ENCODE measurements around the gene GNG13. TPM values are rescaled to one million over a fixed set of nuclear protein-coding genes. Genes with fewer than 3 reads are reported as not detected.

Gene GNG13
- total RNA-seq, 6 experiments from 2014 or later = not detected

GRCh38 chr16:780296-780695, 20.2 kb downstream of the GNG13 start:
- TF ChIP-seq CTCF (IDR thresholded peaks at IDR 0.05) = no peak
- TF ChIP-seq POLR2A (IDR thresholded peaks at IDR 0.05) = no peak
- ATAC-seq (no peak), DNase-seq (no peak)
- Histone ChIP-seq H3K4me3 (no peak overlapping the region), H3K27ac (no peak overlapping the region), H3K9me3 (no peaks in the 10 kb centered on the region), H3K4me1 (no peaks in the 10 kb centered on the region), H3K36me3 (no peaks in the 10 kb centered on the region), H3K27me3 (no peaks in the 10 kb centered on the region)
- intact Hi-C loops (cut with DNase I) = loop anchor here in 1 of 2 donors (5.0 kb wide), 1 partner anchor 73 kb away; the partner anchor contains the start of gene FBXL16
- 67% methylated on average over 14 of the region's 16 CpGs for WGBS (ENCODE audit: insufficient coverage, low coverage, low lambda C conversion rate, missing lambda C conversion rate)

GRCh38 chr16:779561-779960, 21.0 kb downstream of the GNG13 start:
- no peak overlapping the region for H3K4me3 ChIP-seq
- no peak for DNase-seq
- ATAC-seq = no peak
- no peaks in the 10 kb centered on the region for H3K27me3 ChIP-seq
- H3K36me3 ChIP-seq = no peaks in the 10 kb centered on the region
- TF ChIP-seq CTCF (IDR thresholded peaks at IDR 0.05) = no peak
- TF ChIP-seq POLR2A (IDR thresholded peaks at IDR 0.05) = no peak
- intact Hi-C loops (cut with DNase I) = no loop called here
- 80% methylated on average over 1 of the region's 13 CpGs for WGBS (ENCODE audit: insufficient coverage, low coverage, low lambda C conversion rate, missing lambda C conversion rate)
- H3K27ac ChIP-seq = no peak overlapping the region
- no peaks in the 10 kb centered on the region for H3K4me1 ChIP-seq
- no peaks in the 10 kb centered on the region for H3K9me3 ChIP-seq

GRCh38 chr16:778909-779527, 21.5 kb downstream of the GNG13 start:
- Histone ChIP-seq H3K27ac (no peak overlapping the region), H3K9me3 (no peaks in the 10 kb centered on the region), H3K36me3 (no peaks in the 10 kb centered on the region), H3K27me3 (no peaks in the 10 kb centered on the region), H3K4me3 (no peak overlapping the region), H3K4me1 (no peaks in the 10 kb centered on the region)
- intact Hi-C loops (cut with DNase I) = no loop called here
- ATAC-seq (no peak), DNase-seq (no peak)
- WGBS (ENCODE audit: insufficient coverage, low coverage, low lambda C conversion rate, missing lambda C conversion rate) = 68% methylated on average over 6 of the region's 6 CpGs
- TF ChIP-seq POLR2A (IDR thresholded peaks at IDR 0.05) = no peak
- no peak for TF ChIP-seq CTCF (IDR thresholded peaks at IDR 0.05)

GRCh38 chr16:778447-778846, 22.1 kb downstream of the GNG13 start:
- Histone ChIP-seq H3K27me3 (no peaks in the 10 kb centered on the region), H3K9me3 (no peaks in the 10 kb centered on the region), H3K27ac (no peak overlapping the region), H3K36me3 (no peaks in the 10 kb centered on the region), H3K4me1 (no peaks in the 10 kb centered on the region), H3K4me3 (no peak overlapping the region)
- ATAC-seq = no peak
- DNase-seq = no peak
- intact Hi-C loops (cut with DNase I) = no loop called here
- 50% methylated on average over 2 of the region's 11 CpGs for WGBS (ENCODE audit: insufficient coverage, low coverage, low lambda C conversion rate, missing lambda C conversion rate)
- TF ChIP-seq CTCF (IDR thresholded peaks at IDR 0.05) = no peak
- TF ChIP-seq POLR2A (IDR thresholded peaks at IDR 0.05) = no peak

All from right lobe of liver (tissue), 6 donors.